Stimulated activated CD8-positive, alpha-beta memory T cell treated with anti-CD3 and anti-CD28 coated beads, Interleukin-15, amount 100 ng/mL, for 1 hour (primary cell): Measurements from ENCODE around the gene RNASE8.

ENCODE experiments used
- DNase-seq: peaks from one replicate; pipeline ENCODE4 v3.0.0-alpha.2; 2020; ENCODE audit warnings: low read depth

RNASE8 gene

GRCh38 chr14:21053184-21054122 lies 4.2 kb upstream of the RNASE8 start:
- DNase-seq: no peak

- DNase-seq: no peak
These were observed 3.4 kb upstream of the RNASE8 start for GRCh38 chr14:21054123-21054767.

GRCh38 chr14:21054768-21055145 lies 2.9 kb upstream of the RNASE8 start:
- no peak for DNase-seq

GRCh38 chr14:21055432-21056117 lies 2.0 kb upstream of the RNASE8 start:
- no peak for DNase-seq

GRCh38 chr14:21056520-21057163 lies 980 bp upstream of the RNASE8 start:
- no peak for DNase-seq

GRCh38 chr14:21058903-21059302 lies 1.3 kb downstream of the RNASE8 start:
- no peak for DNase-seq

GRCh38 chr14:21059842-21060613 lies 2.4 kb downstream of the RNASE8 start:
- no peak for DNase-seq

GRCh38 chr14:21060614-21061346 lies 3.2 kb downstream of the RNASE8 start:
- DNase-seq: no peak

- no peak for DNase-seq
These were observed 3.7 kb downstream of the RNASE8 start for GRCh38 chr14:21061347-21061668.

- no peak for DNase-seq
These were observed 5.9 kb downstream of the RNASE8 start for GRCh38 chr14:21063479-21063878.

GRCh38 chr14:21066882-21067502 lies 9.4 kb downstream of the RNASE8 start:
- DNase-seq: no peak

GRCh38 chr14:21068521-21069387 lies 11.1 kb downstream of the RNASE8 start:
- DNase-seq: no peak

GRCh38 chr14:21069388-21070082 lies 11.9 kb downstream of the RNASE8 start:
- DNase-seq: no peak

- no peak for DNase-seq
These were observed 12.5 kb downstream of the RNASE8 start, which contains the start of gene ARHGEF40 for GRCh38 chr14:21070083-21070609. TSS of gene ARHGEF40 (plus strand) at chr14:21070304. CDS start at chr14:21070397, 93 bp downstream.

GRCh38 chr14:21070610-21071224 lies 13.1 kb downstream of the RNASE8 start:
- no peak for DNase-seq

- DNase-seq: no peak
These were observed 13.8 kb downstream of the RNASE8 start for GRCh38 chr14:21071225-21072030.

- no peak for DNase-seq
These were observed 14.4 kb downstream of the RNASE8 start for GRCh38 chr14:21072031-21072473.
